A673 (cell line): ENCODE data around the gene ARFRP1.

Experiments
- CTCF ChIP-seq: fragments of 300-800, 200-600 bp; sonication (generic); conservative IDR thresholded peaks from 2 replicates; pipeline ENCODE4 v1.5.1; 2017; ENCODE audit warnings: low read depth, mild to moderate bottlenecking, antibody characterized with exemption, low read length, moderate library complexity, mixed read lengths
- EZH2 ChIP-seq: fragments of 200-600 bp; sonication (generic); IDR thresholded peaks from 2 replicates; pipeline ENCODE4 v1.6.1; 2017; ENCODE audit warnings: borderline replicate concordance, low read depth, mild to moderate bottlenecking, mixed read lengths, antibody characterized with exemption, low read length; ENCODE audit not compliant: poor library complexity, severe bottlenecking

GRCh38 chr20:63657937-63658748 lies 49.6 kb downstream of the ARFRP1 start, which contains the start of gene RTEL1:
- TF ChIP-seq CTCF (no peak), EZH2 (no peak)
